BLaER1 treated with 17β-estradiol and CSF1 and Interleukin-3, amounts not matched to agents 10 nM and 100 nM (cell line): ENCODE data around the gene EXTL2.
A peak's percentile ranks its signal among the peaks of the same experiment; 100 is the strongest.

Experiments
- H3K27ac ChIP-seq, 11 experiments: shearing (Covaris generic); formaldehyde crosslinking; 2 replicates each; pipeline ENCODE4 v1.8.1; 2022
- H3K27me3 ChIP-seq, 11 experiments: shearing (Covaris generic); formaldehyde crosslinking; 2 replicates each; pipeline ENCODE4 v1.8.1; 2022
- H3K36me3 ChIP-seq, 11 experiments: shearing (Covaris generic); formaldehyde crosslinking; 2 replicates each; pipeline ENCODE4 v1.8.1; 2022
- H3K4me1 ChIP-seq, 10 experiments: shearing (Covaris generic); formaldehyde crosslinking; 2 replicates each; pipeline ENCODE4 v1.8.1; 2022
- H3K4me2 ChIP-seq, 11 experiments: shearing (Covaris generic); formaldehyde crosslinking; 2 replicates each; pipeline ENCODE4 v1.8.1; 2022
- H3K4me3 ChIP-seq, 10 experiments: shearing (Covaris generic); formaldehyde crosslinking; 2 replicates each; pipeline ENCODE4 v1.8.1; 2022
- H3K9ac ChIP-seq, 11 experiments: shearing (Covaris generic); formaldehyde crosslinking; 2 replicates each; pipeline ENCODE4 v1.8.1; 2022
- H3K9me3 ChIP-seq, 11 experiments: shearing (Covaris generic); formaldehyde crosslinking; replicated peaks in 1 of 11; 2 replicates each; pipeline ENCODE4 v1.8.1; 2022
- H4K20me1 ChIP-seq, 11 experiments: shearing (Covaris generic); formaldehyde crosslinking; 2 replicates each; pipeline ENCODE4 v1.8.1; 2022
- Cebpa-rat ChIP-seq, 11 experiments: shearing (Covaris generic); IDR thresholded peaks; 2 replicates each; pipeline ENCODE4 v1.8.1; 2022

EXTL2 gene

DNA sequence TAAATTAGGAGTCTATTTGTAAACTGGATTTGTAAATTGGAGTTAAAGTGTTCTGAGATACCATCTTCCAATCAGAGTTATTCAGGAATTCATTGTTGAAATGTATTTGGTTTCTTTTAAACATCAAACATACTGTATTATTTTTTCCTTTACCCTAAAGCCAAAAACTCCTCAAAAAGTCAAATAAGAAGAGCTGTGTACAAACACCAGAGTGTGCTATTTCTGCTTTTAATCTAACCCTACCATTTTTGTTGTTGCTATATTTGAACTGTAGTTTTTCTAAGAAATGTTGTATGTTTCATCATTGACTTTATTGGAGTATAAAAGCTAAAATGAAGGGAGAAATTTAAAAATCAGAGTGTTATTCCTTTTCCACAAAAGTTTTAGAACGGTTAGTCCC, 37.1 kb upstream of the EXTL2 start:
- Histone ChIP-seq H3K9me3 (peaks cover 0 to 20% (median 10%) of the 10 kb centered on the region in 11 experiments; a peak in 14 of 22 replicates), H3K36me3 (peaks cover 33 to 94% (median 67%) of the 10 kb centered on the region in 11 experiments), H3K27me3 (no peaks in the 10 kb centered on the region), H4K20me1 (peaks cover 0 to 7% (median 0%) of the 10 kb centered on the region in 11 experiments; a peak in 3 of 22 replicates), H3K4me2 (no peak overlapping the region), H3K4me3 (no peak overlapping the region), H3K27ac (no peak overlapping the region), H3K9ac (no peak overlapping the region), H3K4me1 (peaks cover 0 to 12% (median 6%) of the 10 kb centered on the region in 10 experiments; a peak in 8 of 20 replicates)
- no peak for TF ChIP-seq Cebpa-rat (IDR thresholded peaks at IDR 0.05)

GRCh38 chr1:100930494-100930893, 35.9 kb upstream of the EXTL2 start:
- no peaks in the 10 kb centered on the region for H3K27me3 ChIP-seq
- peaks cover 0 to 7% (median 0%) of the 10 kb centered on the region in 11 experiments; a peak in 3 of 22 replicates for H4K20me1 ChIP-seq
- peaks cover 31 to 94% (median 67%) of the 10 kb centered on the region in 11 experiments for H3K36me3 ChIP-seq
- no peak overlapping the region for H3K27ac ChIP-seq
- H3K4me3 ChIP-seq: no peak overlapping the region
- peaks cover 0 to 12% (median 7%) of the 10 kb centered on the region in 10 experiments; a peak in 8 of 20 replicates for H3K4me1 ChIP-seq
- H3K9me3 ChIP-seq: peaks cover 0 to 16% (median 9%) of the 10 kb centered on the region in 11 experiments; a peak in 13 of 22 replicates
- no peak overlapping the region for H3K9ac ChIP-seq
- no peak overlapping the region for H3K4me2 ChIP-seq
- no peak for TF ChIP-seq Cebpa-rat (IDR thresholded peaks at IDR 0.05)

GRCh38 chr1:100928128-100928527, 33.5 kb upstream of the EXTL2 start:
- no peak overlapping the region for H3K27ac ChIP-seq
- H3K4me3 ChIP-seq: no peak overlapping the region
- peaks cover 0 to 12% (median 7%) of the 10 kb centered on the region in 10 experiments; a peak in 8 of 20 replicates for H3K4me1 ChIP-seq
- H3K4me2 ChIP-seq: no peak overlapping the region
- peaks cover 0 to 7% (median 0%) of the 10 kb centered on the region in 11 experiments; a peak in 4 of 22 replicates for H4K20me1 ChIP-seq
- TF ChIP-seq Cebpa-rat (IDR thresholded peaks at IDR 0.05): no peak
- peaks cover 45 to 96% (median 70%) of the 10 kb centered on the region in 11 experiments for H3K36me3 ChIP-seq
- H3K27me3 ChIP-seq: no peaks in the 10 kb centered on the region
- peaks cover 0 to 8% (median 4%) of the 10 kb centered on the region in 11 experiments; a peak in 12 of 22 replicates for H3K9me3 ChIP-seq
- no peak overlapping the region for H3K9ac ChIP-seq

DNA sequence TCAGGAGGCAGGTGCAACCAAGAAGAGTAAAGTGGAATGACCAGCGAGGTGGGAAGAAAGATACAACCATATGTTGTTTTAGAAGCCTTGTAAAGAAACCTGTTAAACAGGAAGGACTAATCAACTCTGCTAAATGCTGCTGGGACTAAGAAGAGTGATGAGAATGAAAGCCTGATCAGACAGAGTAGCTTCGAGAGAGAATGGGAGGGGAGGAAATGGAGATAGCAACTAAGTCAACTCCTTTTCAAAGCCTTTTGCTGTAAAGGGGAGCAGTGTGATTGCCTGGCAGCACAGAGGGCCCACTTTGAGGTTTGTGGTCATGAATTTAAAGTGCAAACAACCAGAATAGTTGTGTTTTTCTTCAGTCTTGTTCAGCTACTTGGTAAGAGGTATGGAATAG, 32.6 kb upstream of the EXTL2 start:
- Histone ChIP-seq H3K4me1 (peaks cover 0 to 12% (median 7%) of the 10 kb centered on the region in 10 experiments; a peak in 8 of 20 replicates), H3K36me3 (peaks cover 40 to 93% (median 65%) of the 10 kb centered on the region in 11 experiments)
- TF ChIP-seq Cebpa-rat (IDR thresholded peaks at IDR 0.05): no peak

GRCh38 chr1:100926240-100926639, 31.6 kb upstream of the EXTL2 start:
- H3K4me1 ChIP-seq: peaks cover 0 to 11% (median 7%) of the 10 kb centered on the region in 10 experiments; a peak in 8 of 20 replicates
- no peak for TF ChIP-seq Cebpa-rat (IDR thresholded peaks at IDR 0.05)
- H3K4me2 ChIP-seq: no peak overlapping the region
- peaks cover 42 to 93% (median 64%) of the 10 kb centered on the region in 11 experiments for H3K36me3 ChIP-seq
- H4K20me1 ChIP-seq: peaks cover 0 to 7% (median 0%) of the 10 kb centered on the region in 11 experiments; a peak in 5 of 22 replicates
- H3K4me3 ChIP-seq: no peak overlapping the region
- H3K9ac ChIP-seq: no peak overlapping the region
- H3K27ac ChIP-seq: no peak overlapping the region
- no peaks in the 10 kb centered on the region for H3K9me3 ChIP-seq
- no peaks in the 10 kb centered on the region for H3K27me3 ChIP-seq

More for the DNA sequence above, 32.6 kb upstream of the EXTL2 start:
- H3K27ac ChIP-seq: no peak overlapping the region
- no peaks in the 10 kb centered on the region for H3K27me3 ChIP-seq
- H3K9ac ChIP-seq: no peak overlapping the region
- peak overlapping the region in 3 of 11 experiments; percentile 9 to 21 (median 12); a peak in 3 of 22 replicates for H3K4me2 ChIP-seq
- no peaks in the 10 kb centered on the region for H3K9me3 ChIP-seq
- H3K4me3 ChIP-seq: no peak overlapping the region
- H4K20me1 ChIP-seq: peaks cover 0 to 7% (median 0%) of the 10 kb centered on the region in 11 experiments; a peak in 4 of 22 replicates

DNA sequence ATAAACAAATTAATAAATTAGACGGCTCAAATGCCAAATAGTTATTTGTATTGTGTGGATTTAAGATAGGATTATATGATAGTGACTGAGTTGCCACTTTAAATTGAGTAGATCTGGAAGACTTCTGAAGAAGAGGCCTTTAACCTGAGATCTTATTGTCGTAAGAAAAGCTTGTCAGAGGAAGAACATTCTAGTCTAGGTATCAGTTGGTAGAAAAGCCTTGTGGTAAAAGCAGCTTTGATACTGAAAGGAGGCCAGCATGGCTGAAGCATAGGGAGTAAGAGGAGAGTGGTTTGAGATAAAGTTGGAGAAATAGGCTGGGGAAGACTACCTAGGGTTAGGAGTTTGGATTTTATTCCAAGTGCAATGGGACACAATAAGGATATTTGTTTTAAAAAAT, 30.3 kb upstream of the EXTL2 start:
- Histone ChIP-seq H3K4me2 (no peak overlapping the region), H3K27ac (no peak overlapping the region), H3K9ac (no peak overlapping the region), H3K36me3 (peaks cover 42 to 85% (median 60%) of the 10 kb centered on the region in 11 experiments), H3K9me3 (no peaks in the 10 kb centered on the region), H3K4me3 (no peak overlapping the region), H4K20me1 (peaks cover 0 to 7% (median 0%) of the 10 kb centered on the region in 11 experiments; a peak in 5 of 22 replicates), H3K27me3 (no peaks in the 10 kb centered on the region), H3K4me1 (peaks cover 0 to 10% (median 6%) of the 10 kb centered on the region in 10 experiments; a peak in 6 of 20 replicates)
- no peak for TF ChIP-seq Cebpa-rat (IDR thresholded peaks at IDR 0.05)

DNA sequence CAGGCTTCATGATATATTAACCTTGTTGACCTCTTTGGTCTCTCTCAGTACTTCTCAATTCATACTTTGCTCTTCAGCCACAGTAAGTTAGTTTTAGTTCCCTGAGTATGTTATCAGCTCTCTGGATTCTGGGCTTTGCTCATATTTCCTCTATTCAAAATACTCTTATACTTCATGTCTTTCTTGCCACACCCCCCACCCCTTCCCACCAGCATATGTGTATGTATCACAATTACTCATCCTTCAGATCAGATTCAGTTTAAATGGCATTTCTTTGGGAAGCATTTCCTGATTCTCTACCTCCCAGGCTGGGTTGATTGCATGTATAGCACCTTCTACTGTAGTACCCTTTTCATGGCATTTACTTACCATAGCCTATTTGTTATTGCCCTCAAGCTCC, 29.6 kb upstream of the EXTL2 start:
- Histone ChIP-seq H4K20me1 (peaks cover 0 to 7% (median 0%) of the 10 kb centered on the region in 11 experiments; a peak in 5 of 22 replicates), H3K27ac (no peak overlapping the region), H3K4me1 (peaks cover 0 to 10% (median 0%) of the 10 kb centered on the region in 10 experiments; a peak in 4 of 20 replicates), H3K4me2 (no peak overlapping the region), H3K27me3 (no peaks in the 10 kb centered on the region), H3K36me3 (peaks cover 44 to 85% (median 61%) of the 10 kb centered on the region in 11 experiments), H3K9ac (no peak overlapping the region), H3K9me3 (no peaks in the 10 kb centered on the region), H3K4me3 (no peak overlapping the region)
- TF ChIP-seq Cebpa-rat (IDR thresholded peaks at IDR 0.05): no peak

DNA sequence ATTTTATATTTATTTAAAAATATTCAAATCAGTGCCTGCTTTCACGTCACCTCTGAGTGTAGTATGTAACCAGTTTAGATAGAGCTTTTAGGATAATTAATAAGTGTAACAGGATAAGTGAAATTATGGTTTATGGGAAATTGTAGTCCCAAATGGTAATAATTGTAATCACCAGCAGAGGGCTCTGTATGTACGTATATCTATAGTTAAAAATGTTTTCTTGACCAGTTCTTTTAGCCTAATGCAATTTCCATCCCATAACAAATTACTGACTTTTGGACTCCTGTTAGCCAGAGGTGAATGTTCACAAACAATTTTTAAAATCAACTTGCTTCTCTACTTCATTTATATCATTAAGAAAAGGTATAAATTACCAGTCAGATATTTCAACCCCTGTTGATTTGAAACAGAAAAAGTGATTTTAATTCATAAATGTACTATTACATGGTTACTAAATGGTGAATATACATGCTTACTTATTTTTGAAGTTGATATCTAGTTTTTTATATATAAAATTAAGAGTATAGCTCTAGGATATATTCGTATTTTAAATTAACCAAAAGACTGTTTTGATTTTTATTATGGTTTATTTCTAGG, 26.6 kb upstream of the EXTL2 start:
- Histone ChIP-seq H3K9ac (no peak overlapping the region), H3K36me3 (peaks cover 58 to 87% (median 72%) of the 10 kb centered on the region in 11 experiments), H3K4me2 (no peak overlapping the region), H3K27ac (no peak overlapping the region), H3K4me1 (no peaks in the 10 kb centered on the region; a peak in 1 of 20 replicates), H3K27me3 (no peaks in the 10 kb centered on the region), H3K9me3 (no peaks in the 10 kb centered on the region), H3K4me3 (no peak overlapping the region), H4K20me1 (peaks cover 0 to 15% (median 0%) of the 10 kb centered on the region in 11 experiments; a peak in 6 of 22 replicates)
- TF ChIP-seq Cebpa-rat (IDR thresholded peaks at IDR 0.05): no peak

DNA sequence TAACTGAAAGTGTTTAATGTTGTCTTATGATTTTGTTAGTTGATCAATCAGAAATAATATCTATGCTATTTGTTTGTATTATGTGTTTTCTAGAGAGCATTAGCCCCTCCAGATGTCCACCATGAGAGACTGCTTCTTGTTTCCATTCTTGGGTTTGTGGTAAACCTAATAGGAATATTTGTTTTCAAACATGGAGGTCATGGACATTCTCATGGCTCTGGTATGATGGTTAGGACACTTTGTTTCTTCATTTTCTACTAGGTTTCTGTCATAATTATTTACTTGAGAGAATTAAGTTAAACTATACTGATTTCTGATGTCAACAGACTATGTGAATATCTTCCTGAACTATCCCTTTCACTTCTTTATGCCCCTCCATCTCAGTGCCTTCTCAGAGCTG, 17.4 kb upstream of the EXTL2 start:
- no peak overlapping the region for H3K27ac ChIP-seq
- H3K9me3 ChIP-seq: no peaks in the 10 kb centered on the region
- no peak overlapping the region for H3K9ac ChIP-seq
- no peak overlapping the region for H3K4me2 ChIP-seq
- peaks cover 0 to 7% (median 0%) of the 10 kb centered on the region in 11 experiments; a peak in 9 of 22 replicates for H4K20me1 ChIP-seq
- H3K4me3 ChIP-seq: no peak overlapping the region
- H3K36me3 ChIP-seq: peaks cover 87 to 100% (median 96%) of the 10 kb centered on the region in 11 experiments
- peaks cover 0 to 21% (median 0%) of the 10 kb centered on the region in 10 experiments; a peak in 5 of 20 replicates for H3K4me1 ChIP-seq
- H3K27me3 ChIP-seq: no peaks in the 10 kb centered on the region
- TF ChIP-seq Cebpa-rat (IDR thresholded peaks at IDR 0.05): no peak
